ENCODE data around the gene MT2A.

GRCh38 chr16:56658327-56658875 is 50.0 kb downstream of the MT2A start:
- TF ChIP-seq POLR2AphosphoS5 (IDR thresholded peaks at IDR 0.05) (no peak), POLR2A (IDR thresholded peaks at IDR 0.05) (no peak), CTCF (IDR thresholded peaks at IDR 0.05) (no peak)

Measured in sigmoid colon (tissue), 4 donors.